Ecto neural progenitor cell (in vitro differentiated cells): ENCODE measurements around the gene HSF5.
"Not testable (repeated sequence)": the region's sequence is repeated elsewhere in the genome, so short reads cannot be mapped to it uniquely, and the experiment has no call there.

Source experiments
- DNase-seq: peaks from one replicate; pipeline ENCODE4 v3.0.0-alpha.2; 2018; ENCODE audit warnings: low spot score

HSF5 gene

DNA sequence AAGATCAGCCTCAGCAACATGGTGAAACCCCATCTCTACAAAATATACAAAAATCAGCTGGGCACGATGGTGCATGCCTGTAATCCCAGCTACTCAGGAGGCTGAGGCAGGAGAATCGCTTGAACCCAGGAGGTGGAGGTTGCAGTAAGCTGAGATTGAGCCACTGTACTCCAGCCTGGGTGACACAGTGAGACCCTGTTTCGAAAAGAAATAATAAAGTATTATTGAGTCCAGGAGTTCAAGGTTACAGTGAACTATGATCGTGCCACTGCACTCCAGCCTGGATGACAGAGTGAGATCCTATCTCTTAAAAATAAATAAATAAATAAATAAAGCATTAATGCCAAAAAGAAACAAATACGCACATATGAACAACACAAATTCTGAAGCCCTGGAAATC is 6.4 kb downstream of the HSF5 start:
- not testable (repeated sequence) for DNase-seq

DNA sequence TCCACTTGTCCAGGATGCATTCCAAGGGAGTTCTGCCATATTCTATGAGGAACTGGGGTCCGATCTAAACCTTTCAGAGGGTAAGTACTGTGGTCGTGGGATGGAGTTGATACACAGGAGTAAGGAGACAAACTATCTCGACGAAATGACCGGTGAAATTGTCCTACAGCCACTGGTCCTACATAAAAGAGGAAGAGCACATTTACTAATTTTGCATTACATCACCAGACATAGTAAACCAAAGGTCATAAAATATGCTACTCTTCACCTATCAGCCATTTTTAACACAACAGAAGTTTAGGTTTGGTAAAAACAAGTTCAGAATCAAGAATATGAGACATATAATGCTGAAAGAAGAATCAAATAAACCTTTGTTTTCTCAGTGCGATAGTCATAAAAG is 8.1 kb downstream of the HSF5 start:
- no peak for DNase-seq

DNA sequence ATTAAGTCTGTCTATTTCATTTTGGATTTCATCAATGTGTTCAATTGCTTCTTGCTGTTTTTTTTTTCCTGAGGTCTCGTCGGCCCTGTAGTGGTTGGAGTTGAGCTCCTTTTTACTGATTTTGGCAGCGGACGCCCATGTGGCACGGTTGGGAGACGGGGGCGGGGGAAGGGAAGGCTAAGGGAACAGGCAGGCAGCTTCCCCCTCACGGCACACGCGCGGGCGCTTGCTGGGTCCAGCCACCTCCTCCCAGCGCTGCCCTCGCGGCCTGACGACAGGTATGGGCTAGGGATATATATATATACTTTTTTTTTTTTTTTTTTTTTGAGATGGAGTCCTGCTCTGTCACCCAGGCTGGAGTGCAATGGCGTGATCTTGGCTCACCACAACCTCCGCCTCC is 11.4 kb downstream of the HSF5 start:
- no peak for DNase-seq

DNA sequence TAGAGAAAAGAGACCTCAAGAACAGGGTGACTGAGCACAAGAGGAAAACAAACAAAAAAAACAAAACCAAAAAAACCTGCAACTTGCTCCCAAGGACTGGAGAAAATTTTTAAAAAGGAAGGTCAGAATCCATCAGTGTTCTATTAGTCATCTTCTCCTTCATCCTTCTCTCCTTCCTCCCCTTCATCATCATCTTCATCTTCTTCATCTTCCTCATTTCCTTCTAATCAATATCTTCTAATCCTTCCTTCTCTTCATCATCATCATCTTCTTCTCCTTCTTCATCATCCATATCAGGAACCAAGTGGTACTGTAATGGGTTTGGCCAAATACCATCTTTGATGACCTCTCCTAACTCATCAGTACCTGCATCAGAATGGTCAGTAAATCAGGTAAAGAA is 12.2 kb downstream of the HSF5 start:
- no peak for DNase-seq

DNA sequence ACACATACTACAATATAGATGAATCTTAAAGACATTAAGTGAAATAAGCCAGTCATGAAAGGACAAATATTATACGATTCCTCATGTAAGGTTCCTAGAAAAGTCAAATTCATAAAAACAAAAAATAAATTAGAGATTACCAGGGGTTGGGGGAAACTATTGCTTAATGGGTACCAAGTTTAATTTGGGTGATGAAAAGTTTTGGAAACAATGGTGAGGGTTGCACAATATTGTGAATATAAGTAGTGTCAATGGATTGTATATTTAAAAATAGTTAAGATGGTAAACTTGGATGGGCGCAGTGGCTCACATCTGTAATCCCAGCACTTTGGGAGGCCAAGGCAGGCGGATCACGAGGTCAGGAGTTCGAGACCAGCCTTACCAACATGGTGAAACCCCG is 17.9 kb downstream of the HSF5 start:
- DNase-seq: no peak

DNA sequence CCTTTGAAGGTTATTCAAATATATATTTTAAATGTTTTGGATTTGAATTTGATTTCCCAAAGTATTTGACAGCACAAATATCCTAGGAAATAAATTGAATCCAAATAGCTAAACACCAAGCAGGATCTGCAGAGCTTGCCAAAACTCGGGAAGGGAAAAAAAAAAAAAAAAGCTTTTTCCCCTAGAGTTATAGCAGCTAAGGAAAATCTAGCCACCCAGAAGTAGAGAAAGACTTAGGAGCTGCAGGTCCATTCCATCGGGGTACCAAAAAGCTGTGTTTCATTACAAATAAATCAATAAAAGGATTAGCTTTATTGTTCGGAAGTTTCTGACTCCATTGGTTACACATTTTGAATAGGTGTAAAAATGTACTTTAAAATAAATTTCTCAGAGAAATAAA is 19.3 kb downstream of the HSF5 start:
- no peak for DNase-seq

DNA sequence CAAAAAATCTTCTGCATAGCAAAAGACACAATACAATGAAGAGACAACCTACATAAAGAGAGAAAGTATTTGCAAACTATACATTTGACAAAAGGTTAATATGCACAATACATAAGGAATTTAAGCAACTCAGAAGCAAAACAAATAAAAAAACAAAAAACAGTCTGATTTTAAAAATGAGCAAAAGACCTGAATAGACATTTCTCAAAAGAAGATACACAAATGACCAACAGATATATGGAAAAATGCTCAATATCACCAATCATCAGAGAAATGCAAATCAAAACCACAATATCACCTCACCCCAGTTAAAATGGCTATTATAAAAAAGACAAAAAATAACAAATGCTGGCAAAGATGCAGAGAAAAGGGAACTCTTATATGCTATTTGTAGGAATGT is 32.7 kb downstream of the HSF5 start:
- no peak for DNase-seq

DNA sequence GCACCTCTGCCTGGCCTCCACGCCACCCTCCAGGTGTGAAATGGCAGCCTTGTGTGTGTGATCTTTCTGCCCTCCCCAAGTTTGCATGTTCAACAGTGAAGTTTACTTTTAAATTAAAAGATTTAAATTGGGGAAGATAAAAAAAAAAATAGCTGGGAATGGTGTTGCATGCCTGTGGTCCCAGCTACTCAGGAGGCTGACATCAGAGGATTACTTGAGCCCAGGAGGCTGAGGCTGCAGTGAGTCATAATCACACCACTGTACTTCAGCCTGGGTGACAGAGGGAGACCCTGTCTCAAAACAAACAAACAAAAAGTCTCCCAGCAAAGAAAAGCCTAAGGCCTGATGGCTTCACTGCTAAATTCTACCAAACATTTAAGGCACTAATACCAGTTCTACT is 35.5 kb downstream of the HSF5 start:
- DNase-seq: no peak

DNA sequence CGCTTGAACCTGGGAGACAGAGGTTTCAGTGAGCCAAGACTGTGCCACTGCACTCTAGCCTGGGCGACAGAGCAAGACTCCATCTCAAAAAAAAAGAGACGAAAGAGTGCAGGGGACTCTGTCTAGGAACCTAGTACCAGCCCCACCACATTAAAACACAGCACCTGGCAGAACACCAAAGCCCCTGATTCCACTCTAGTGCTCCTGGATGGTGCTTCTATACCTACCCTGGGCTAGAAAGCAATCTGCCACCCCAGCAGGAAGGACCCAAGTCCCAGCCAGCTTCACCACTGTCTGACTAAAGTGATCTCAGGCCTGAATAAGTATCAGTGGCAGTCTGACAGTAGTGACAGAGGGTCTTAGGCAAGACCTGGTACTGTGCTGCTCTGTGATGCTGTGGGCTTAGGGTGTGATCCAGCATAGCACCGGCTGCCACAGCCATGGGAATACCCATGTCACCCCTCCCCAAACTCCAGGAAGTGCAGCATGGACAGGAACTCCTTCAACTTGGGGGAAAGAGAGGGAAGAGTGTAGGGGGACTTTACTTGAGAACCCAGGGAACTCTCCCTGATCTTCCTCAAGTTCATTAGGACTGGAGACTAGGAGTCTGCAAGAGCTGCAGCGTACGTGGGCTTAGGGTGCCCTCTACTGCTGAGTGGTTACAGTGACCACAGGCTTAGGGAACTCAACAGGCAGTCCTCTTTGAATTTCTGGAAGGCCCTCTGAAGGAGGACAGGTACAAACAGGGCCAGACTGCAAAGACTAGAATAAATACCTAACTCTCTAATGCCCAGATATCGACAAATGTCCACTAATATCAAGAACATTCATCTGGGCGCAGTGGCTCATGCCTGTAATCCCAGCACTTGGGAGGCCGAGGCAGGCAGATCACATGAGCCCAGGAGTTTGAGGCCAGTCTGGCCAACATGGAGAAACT is 40.9 kb downstream of the HSF5 start:
- peak; percentile 84 for DNase-seq

DNA sequence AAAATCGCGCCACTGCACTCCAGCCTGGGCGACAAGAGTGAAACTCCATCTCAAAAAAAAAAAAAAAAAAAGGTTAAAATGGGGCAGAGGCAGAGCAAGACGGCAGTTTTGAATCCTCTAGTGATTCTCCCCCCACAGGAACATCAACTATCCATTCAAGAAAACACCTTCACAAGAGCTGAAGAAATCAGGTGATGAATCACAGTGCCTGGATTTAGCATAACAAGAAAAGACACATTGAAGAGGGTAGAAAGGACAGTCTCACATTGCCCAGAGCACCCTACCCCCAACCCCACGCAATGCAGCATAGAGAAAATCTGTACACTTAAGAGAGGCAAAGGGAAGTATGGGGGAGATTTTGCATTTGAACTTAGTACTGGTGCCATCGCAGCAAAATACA is 42.1 kb downstream of the HSF5 start:
- no peak for DNase-seq

DNA sequence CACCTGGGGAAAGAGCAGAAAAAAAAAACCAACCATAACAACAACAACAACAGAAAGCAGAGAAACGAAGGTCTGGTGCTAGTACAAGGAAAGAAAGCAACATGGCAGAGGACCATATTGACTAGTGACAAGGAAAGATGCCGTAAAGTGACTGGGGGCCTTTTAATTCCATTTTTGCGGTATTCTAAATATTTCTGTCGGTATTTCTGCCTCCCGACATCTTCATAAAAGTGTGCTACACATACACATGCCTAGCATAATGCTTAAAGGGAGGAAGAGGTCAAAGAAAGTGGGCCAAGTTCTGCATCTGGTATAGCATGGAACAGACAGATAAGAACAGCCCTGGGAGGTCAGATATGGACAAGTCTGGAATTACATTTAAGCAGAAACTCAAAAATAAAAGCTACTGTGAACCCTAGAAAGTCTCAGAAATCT is 51.4 kb downstream of the HSF5 start:
- DNase-seq: no peak

DNA sequence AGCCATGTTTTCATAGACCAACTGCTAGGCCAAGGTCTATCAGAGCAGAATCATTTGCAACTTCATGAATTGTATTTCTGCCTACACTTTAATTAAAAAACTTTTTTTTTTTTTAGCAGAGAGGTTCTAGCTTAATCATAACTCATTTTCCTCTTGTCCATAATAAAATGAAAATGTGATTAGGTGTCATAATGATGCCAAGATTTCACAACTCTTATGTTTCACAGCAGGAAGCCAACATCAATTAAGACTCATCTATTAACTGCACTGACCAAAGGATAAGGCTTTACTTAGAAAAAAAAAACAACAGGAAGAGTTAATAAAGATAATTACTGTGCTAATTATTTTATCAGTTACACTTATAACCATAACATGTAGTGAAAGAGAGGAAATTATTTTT is 52.0 kb downstream of the HSF5 start:
- no peak for DNase-seq

DNA sequence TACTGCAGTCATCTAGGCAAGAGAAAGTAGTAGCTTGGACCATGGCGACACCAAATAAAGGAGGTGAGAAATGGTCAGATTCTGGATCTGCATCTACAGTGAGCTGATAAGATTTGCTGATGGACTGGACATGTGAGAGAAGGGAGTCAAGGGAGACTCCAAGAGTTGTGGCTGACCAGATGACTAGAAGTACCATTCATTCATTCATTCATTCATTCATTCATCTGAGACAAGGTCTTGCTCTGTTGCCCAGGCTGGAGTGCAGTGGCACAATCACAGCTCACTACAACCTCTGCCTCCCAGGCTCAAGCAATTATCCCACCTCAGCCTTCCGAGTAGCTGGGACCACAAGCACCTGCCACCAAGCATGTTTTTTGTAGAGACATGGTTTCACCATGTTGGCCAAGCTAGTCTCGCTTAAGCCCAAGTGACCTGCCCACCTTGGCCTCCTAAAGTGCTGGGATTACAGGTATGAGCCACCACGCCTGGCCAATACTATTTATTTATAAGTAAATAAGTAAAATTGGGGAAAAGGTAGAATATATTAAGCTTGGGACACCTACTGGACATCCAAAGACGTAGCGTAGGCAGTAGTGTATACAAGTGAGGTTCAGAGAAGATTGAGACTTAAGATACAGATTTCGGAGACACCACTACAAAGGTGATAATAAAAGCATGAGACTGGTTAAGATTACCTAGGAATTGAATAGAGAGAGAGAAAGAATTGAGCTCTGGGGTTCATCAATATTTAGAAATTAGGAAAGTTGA is 55.2 kb downstream of the HSF5 start:
- no peak for DNase-seq

DNA sequence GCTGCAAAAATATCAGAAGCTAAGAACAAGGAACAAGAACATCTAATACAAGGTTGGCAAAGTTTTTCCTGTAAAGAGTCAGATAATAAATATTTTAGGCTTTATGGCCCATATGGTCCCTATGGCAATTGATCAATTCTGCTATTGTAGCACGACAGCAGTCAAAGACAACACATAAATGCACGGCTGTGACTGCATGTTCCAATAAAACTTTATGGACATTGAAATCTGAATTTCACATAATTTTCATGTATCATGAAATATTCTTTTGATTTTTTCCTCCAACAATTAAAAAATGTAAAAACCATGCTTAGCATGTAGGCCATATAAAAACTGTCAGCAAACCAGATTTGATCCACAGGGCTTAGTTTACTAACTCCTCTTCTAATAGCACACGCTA is 60.4 kb downstream of the HSF5 start:
- DNase-seq: no peak

DNA sequence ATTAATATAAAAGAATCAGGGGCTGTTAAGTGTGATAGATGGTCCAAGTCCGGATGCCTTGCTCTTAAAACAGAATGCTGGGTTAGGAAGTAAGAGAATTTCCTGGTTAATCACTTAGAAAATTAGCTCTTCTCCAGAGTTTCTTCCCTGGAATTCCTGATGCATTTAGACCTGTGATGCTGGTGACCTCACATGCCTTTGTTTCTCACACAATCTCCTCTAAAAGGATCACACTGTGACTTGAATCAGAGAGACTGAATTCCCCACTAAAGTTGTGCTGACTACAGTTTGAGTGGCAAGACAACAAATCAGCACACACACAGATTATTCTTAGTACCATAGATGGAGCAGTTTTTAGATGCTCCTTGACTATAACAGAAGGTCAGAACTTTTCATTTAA is 66.5 kb downstream of the HSF5 start:
- no peak for DNase-seq

DNA sequence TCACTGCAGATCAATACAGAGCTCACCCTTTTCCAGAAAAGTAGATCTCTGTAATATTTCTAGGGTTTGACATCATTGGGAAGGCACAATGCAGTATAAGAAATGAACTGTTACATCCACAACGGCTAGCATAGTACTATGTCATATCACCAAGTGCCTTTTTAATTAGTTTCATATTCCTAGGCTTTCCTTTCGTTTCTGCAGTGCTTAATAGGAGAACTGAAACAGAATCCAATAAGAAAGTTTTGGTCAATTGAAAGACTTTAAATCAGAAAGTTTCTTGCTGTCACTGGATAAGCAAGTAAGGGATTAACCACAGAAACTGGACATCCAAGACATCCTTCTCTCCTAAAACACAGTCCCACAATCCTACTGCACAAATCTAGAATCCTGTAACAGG is 67.4 kb downstream of the HSF5 start:
- DNase-seq: no peak

DNA sequence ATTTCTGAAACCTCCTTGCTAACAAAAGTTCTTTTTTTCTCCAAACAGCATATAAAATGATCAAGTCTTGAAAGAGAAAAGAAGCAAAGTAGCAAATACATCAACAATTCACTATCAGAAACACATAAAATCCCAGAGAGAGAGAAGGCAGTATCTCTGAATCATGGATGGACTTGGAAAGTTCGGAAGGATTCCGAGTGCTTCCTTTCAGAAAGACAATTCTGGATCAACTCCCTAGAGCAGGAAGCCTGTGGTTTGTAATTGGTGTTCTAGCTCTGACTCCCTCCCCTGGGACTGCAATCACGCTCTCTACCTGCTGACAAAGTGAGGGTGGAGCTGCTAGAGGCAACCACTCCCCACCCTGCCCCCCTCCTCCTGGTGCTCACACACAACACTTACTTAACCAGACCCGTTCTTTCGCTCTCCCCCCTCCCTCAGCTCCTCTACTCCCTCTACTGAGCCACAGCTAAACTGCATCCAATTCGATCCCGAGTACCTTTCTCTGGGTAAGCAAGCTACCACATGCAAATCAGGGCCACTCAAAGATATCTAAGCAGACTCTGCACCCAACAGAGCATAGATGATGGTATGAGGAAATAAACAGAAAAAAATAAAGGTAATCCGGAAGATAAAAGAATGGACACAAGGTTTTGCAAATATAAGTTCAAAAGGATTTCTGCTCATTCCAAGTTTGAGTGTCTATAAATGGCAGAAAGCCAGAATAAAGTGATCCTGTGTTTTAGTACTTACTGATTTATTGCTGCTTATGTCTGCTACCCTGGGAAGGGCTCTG is 70.7 kb downstream of the HSF5 start, which contains the start of gene RNF43:
Gene RNF43, minus strand, starts transcription at position 235 of the 793 bp plus-strand sequence. CDS start 1,957 bp downstream, outside the sequence.
- DNase-seq: peak; percentile 92

DNA sequence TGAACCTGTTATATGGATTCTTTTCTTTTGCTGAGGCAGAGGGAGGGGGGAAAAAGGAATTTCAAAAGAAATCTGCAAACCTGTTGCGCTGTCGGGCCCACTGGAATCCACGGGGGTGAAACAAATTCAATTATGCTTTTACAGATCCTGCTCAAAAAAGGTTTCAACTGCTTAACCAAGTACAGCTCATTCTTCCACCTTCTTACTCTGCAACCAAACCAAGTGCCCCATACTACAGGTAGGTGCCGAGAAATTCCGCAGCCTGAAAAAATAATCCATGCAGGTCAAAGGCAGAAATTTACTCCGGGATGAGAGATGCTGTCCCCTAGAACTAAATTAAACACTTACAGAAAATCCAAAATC is 71.3 kb downstream of the HSF5 start:
- DNase-seq: no peak

DNA sequence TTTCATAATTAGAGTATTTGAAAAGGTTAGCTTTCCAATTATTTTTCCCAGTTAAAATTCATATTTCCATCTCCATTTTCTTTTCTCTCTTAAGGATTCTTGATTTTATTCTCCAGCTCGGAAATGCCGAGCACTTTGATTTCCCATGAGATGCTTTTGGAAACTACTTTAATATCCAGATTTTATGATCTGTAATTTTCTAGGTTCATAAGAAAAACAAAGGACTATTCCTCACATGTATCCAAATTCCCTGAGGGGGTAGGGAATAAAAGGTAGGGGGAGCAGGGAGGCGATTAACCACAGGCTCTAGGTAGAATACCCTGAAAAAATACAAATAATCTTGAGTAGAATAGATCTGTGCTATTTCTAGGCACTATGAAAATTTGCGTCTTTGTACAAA is 71.8 kb downstream of the HSF5 start:
- DNase-seq: no peak

DNA sequence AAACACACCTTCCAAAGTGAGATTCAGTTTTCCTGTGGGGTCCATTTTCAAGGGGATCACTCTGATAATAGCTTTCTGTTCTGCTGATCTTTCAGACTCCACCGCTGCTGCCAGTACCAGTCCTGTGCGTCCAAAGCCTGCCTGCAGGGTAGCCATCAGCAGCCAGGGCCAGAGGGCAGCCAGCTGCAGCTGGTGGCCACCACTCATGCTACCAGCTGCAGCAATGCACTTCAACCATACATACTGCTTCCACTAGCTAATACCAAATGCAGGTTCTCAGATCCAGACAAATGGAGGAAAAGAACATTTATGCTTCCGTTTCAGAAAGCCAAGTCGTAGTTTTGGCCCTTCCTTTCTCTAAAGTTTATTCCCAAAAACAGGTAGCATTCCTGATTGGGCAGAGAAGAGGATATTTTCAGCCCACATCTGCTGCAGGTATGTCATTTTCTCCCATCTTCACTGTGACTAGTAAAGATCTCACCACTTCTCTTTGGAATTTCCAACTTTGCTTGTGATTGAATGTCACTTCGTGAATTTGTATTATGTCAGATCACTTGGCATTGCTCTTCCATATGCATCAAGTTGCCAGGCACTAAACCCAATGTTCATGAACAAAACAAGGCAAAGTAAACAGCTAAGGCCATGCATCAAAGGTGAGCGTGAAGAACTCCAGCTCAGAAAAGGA is 72.7 kb downstream of the HSF5 start:
- peak; percentile 70 for DNase-seq

DNA sequence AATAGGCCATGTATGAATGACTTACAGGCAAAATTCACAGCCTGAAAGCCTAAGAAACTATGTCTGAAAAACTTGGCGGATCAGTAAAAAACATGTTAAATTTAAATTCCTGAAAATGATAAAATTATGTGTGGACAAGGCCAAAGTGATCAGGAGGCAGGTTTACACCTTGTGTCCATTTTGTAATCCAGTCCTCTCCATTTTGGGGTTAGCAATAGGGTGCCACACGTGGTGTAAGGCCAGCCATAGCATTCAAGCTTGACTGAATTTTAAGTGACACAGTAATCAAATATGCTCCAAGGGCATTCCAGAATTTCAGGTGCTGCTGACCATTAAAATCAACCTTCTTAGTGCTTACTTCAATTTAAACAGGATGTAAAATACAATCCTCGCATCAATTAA is 73.6 kb downstream of the HSF5 start:
- no peak for DNase-seq

DNA sequence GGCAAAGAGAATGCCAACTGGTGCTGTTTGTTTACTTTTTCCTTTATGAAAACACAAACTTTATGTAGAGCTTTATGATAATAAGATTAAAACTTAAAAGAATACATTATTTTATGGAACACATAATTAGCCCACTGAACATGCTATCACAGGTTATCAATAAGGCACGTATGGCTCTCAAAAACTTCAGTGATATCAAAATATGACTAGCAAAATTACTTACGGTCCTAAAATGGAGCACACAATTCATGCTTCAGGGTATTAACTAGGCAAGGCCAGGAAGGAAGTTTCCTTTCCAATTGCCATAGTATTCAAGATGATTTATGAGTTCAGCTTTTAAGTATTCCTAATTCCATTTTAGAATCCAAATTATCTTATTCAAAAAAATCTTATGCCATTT is 74.5 kb downstream of the HSF5 start:
- no peak for DNase-seq
